Amygdala (tissue), 56 donors: ENCODE measurements around the gene P3R3URF.

Experiments used
- DNase-seq, 56 donors: peaks; one replicate each; lab custom pipeline; 2025; lab: John Stamatoyannopoulos, UW

Gene P3R3URF

GRCh38 chr1:46174448-46175231 lies 1.6 kb downstream of the P3R3URF start, which contains the start of gene TSPAN1:
TSPAN1 (plus strand) TSS chr1:46175087; CDS start chr1:46181108, 6,021 bp downstream.
- DNase-seq = peak in 2 of 56 donors; percentile 14 to 15

DNA sequence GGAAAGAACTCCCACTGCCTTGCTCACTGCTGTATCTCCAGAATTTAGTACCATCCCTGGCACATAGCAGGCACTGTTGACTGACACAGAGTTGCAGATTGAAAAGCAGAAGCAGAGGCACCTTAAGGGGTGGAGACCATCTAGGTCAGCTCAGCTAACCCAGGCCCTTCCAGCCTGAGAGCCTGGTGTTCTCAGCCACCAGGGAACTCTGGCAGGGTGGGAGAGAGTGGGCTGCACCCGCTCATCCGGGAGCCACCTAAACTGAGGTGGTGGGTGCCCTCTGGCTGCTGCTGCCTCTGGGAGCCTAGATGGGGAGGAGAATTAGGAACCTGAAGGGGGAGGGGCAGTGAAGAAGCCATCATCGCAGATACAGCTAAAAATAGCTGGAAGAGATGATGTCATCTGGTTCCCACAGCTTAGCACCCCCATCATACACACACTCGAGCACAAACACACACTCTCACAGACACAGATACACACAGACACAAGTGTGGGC lies 2.9 kb downstream of the P3R3URF start:
- DNase-seq = peak in 13 of 56 donors; percentile 10 to 61 (median 36)

- DNase-seq = no peak
Measured at GRCh38 chr1:46172321-46172720, 4.0 kb downstream of the P3R3URF start.

- peak in 1 of 56 donors; percentile 12 for DNase-seq
Measured at GRCh38 chr1:46171871-46172270, 4.4 kb downstream of the P3R3URF start.

- no peak for DNase-seq
Measured at GRCh38 chr1:46171351-46171750, 4.9 kb downstream of the P3R3URF start.

GRCh38 chr1:46169811-46170454 lies 6.4 kb downstream of the P3R3URF start:
- no peak for DNase-seq

DNA sequence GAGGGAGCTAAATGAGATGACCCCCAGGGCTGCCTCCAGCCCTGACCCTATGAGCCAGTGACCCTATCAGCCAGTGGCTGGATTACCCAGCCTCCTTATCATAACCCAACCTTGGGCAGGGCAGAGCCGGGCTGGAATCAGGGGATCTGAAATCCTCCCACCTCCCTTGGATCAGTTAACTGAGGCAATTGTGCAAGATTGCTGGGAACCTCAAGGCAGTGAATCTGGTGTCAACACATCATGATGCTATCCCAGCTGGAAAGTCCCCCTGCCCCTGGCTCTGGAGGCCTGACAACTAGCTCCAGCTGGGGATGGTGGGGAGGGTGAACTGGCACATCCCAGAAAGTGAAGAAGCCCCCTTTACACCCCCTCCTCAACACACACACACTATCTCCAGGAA lies 7.8 kb downstream of the P3R3URF start:
- DNase-seq = no peak

DNA sequence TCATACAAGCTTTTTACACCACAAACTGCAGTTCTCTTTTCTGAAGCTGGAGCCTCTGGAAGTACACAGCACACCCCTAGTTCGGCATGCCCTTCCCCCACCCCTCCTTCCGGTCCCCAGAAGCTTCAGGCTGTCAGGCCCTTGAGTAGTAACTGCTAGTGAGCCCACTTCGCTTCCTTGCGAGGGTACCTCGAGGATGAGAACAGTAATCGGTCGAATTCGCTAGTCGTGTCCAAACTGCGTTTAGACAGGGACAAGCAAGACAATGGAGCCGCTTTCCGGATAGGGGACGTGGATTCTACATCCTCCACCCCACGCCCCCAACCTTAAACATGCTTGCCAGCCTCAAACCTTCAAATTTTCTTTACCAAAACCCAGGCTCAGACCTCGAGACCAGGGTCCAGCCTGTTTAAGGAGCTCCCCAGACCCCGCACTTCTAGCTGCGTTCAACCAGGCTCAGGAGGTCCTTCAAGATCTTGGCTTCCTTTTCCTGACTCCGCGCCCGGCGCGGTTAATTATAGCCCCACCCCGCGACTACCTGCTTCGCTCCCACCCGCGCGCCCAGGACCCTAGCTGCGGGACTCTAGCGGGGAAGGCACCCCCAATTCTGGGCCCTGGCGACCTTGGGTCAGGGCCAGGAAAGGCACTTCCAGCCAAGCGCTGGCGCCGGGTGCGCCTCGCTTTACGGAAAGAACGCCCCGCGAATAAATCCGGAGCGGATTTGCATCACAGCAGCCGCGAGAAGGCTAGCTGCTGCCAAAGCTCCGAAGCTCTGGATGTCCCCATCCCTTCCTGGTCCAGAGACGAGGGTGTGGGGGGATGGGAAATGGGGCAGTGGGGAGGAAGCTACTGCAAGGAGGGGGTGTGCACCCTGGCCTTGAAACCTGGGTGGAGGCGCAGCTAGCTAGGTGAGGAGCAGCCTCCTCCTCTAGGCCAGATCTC lies 9.5 kb downstream of the P3R3URF start:
- DNase-seq = peak in 9 of 56 donors; percentile 9 to 38 (median 29)

GRCh38 chr1:46160212-46160611 lies 16.1 kb downstream of the P3R3URF start:
- no peak for DNase-seq

DNA sequence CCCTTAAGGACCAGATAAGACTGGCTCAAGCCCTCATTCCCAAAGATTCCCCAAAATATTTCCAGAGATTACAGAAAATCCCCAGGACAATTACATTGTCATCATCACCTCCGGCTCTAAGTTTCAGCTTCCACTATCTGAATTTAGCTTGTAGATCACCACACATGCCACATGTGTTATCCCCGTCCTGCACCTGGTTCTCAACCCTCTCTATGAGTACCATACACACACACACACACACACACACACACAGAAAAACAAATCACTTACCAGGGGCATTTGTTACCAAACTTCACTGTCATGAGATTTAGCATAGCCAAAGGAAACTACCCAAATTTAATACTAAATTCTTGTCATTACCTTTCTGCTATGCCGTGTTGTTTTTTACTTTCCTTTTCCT lies 16.8 kb downstream of the P3R3URF start:
- no peak for DNase-seq

DNA sequence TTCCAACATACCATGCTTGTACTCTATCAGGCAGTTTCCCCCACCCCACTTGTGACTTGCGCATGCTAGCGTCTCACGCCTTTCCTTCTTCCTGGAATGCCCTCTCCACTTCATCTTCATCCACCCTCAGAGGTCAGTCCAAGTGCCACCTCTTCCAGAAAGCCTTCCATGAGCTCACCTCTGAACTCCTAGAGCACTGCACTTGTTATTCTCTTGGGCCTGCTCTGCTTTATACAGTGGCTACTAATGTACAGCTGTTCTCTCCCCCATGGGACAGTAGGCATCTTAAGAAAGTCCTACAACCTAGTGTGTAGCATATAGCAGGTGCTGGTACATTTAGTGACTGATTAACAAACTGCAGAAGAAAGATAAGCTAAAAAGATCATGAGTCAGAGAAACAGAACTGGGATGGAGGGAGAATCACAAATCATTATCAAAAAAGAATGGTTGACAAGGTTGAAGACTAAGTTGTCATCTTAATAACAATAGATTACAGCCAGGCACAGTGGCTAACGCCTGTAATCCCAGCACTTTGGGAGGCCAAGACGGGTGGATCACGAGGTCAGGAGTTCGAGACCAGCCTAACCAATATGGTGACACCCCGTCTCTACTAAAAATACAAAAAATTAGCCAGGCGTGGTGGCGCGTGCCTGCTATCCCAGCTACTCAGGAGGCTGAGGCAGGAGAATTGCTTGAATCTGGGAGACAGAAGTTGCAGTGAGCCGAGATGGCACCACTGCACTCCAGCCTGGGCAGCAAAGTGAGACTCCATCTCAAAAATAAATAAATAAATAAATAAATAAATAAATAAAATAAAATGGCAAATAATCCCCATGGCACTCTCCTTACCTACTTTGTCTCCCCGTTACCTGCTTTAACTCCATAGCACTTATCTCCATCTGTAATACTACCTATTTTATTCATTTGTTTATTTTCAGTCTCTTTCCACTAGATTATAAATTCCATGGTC lies 17.7 kb downstream of the P3R3URF start:
- no peak for DNase-seq

- no peak for DNase-seq
Measured at GRCh38 chr1:46157916-46158311, 18.4 kb downstream of the P3R3URF start.

- DNase-seq = no peak
Measured at GRCh38 chr1:46153732-46154131, 22.6 kb downstream of the P3R3URF start.

DNA sequence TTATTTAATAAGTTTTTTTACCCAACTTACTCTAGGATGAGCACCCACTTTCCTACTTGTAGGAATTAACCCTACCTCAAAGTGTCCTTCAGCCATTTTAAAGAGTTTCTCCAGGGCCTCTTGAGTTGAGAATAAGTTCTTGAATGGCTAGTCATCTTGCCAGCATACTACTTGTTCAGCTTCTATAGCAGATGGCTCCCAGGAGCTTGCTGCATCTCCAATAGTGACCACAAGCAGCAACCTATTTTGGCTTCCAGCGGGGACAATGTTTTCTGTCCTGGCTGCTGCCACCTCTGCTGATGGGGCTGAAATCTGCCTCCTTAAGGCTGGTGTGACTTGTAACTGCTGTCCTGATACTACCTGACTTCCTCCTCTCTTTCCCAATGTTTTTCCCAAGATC lies 23.1 kb downstream of the P3R3URF start:
- DNase-seq = no peak

DNA sequence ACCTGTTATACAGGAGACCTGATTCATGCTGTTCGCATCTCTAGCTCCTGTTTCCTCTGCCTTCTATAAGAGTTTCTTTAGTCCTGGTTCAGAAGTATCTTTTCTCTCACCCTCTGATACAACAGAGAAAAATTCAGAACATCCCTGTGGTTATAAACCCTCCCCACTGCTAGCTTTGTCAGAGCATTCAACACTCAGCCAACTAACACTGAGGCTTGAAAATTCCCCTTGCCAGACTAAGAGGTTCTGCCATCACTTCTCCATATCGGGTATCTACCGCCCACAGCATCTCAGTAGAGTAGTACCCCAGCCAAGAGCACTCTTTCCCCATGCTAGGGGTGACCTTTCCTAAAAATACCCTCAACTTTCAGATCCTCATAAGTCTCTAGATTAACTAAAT lies 24.3 kb downstream of the P3R3URF start:
- DNase-seq = no peak

DNA sequence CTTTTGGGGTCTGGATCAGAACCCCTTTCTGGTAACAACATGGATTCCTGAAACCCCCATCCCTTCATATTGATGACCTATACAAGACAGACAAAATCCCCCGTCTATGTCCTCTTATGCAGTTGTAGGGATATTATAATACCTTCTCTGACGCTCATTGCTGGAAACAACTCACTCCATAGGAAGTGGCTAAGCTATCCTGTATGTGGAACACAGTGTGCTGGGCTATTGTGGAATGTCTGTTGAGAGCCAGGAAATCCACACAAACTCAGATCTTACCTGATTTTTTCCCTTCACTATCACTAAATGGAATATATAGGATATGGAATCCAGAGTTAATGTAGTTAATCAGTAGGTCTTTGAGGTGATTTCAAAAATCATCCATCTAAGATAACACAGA lies 26.2 kb downstream of the P3R3URF start:
- DNase-seq = no peak

- DNase-seq = no peak
Measured at GRCh38 chr1:46148318-46148717, 28.0 kb downstream of the P3R3URF start.

DNA sequence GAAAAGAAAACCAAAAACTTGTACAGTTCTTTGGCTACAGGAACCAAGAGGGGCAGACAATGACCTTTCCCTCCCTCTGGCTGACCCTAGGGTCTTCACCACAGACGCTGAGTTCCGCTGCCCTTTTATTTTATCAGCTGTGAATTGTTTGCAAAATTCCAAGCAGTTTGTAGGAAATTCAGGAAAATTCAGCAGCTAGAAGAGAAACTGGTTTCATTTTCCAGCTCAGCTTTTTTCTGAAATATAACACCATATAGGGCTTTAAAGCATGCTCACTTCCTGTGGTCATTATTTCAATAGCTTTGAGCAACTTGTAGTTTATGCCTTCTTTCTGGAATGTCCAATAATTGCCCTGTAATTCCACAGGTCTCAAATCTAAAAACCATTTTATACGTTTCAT lies 38.4 kb downstream of the P3R3URF start:
- no peak for DNase-seq

- no peak for DNase-seq
Measured at GRCh38 chr1:46136711-46137110, 39.6 kb downstream of the P3R3URF start.
